ENCODE data around the gene ZMIZ1.

ZMIZ1 gene

DNA sequence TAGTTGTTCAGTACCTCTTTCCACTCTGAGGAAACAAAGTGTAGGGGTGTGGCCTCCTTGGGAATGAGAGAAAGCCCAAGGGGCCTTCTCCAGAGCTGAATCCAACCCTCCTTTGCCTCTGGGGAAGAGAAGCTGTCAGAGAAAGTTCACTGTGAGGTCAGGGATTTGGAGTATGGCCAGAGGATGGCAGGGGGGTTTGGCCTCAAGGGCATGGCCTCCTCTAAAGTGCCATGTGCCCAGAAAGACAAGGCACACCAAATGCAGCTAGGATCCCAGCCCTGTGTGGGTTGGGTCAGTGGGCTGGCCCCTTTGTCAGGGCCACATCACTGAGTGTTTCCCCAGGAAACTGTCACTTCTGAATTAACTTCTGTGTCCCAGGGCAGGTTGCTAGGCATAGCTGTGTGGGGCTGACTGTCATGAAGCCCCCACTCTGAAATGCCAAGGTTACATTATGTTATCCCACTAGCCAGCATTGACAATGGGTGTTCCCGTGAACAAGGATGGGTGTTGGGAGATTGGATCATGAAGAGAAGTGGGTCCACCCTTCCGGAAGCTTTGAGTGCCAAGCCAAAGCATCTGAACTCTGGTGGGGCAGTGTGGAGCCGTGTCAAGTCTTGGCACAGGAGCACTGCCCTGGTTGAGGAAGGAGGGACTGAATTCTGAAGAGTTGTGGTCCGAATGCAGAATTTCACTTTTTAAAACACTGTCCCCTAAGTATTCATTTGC, 123.3 kb downstream of the ZMIZ1 start:
- no peak for DNase-seq

DNA sequence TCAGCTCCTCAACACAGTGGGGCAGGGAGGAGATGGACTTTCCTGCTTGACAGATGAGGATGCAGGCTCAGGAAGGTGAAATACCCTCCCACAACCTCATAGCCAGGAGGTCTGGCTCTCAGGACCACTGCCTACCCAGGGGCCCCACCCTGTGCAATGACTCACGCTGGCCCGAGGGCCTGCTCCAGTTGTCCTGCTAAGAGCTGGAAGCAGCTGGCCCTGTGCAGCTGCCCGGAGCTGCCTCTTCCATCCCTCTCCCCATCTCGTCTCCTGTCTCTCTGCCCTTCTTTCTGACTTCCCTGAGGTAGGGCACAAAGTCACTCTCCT, 123.9 kb downstream of the ZMIZ1 start:
- DNase-seq, result no peak

DNA sequence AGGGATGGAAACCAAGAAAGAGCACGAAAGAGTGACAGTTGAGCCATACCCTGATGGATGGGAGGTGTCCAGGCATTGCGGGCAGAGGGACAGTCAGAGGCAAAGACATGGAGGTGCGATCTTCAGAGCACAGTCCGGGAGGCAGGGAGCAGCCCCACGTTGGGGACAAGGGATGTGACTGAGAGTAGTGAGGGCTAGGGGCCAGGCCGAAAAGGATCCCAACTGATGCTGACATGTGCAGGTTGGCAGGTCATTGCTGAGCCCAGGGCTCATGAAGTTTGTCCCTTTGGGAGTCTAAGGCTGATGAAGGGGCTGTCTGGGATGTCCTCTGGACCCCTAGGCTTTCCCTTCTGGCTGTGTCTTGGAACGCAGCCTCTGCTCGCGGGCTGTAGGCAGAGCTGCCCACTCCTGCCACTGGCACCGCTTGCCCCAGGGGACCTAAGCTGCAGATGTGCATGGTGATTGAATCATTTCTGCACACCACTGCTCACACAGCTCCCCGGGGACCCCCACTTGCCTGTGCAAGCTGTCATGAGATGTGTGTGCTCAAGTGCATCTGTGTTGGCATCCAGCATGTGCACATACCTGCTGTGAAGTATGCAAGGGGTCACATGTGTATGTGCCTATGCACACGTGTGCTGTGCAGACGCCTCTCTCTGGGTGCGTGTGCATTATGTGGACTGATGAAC, 125.1 kb downstream of the ZMIZ1 start:
- no peak for DNase-seq

DNA sequence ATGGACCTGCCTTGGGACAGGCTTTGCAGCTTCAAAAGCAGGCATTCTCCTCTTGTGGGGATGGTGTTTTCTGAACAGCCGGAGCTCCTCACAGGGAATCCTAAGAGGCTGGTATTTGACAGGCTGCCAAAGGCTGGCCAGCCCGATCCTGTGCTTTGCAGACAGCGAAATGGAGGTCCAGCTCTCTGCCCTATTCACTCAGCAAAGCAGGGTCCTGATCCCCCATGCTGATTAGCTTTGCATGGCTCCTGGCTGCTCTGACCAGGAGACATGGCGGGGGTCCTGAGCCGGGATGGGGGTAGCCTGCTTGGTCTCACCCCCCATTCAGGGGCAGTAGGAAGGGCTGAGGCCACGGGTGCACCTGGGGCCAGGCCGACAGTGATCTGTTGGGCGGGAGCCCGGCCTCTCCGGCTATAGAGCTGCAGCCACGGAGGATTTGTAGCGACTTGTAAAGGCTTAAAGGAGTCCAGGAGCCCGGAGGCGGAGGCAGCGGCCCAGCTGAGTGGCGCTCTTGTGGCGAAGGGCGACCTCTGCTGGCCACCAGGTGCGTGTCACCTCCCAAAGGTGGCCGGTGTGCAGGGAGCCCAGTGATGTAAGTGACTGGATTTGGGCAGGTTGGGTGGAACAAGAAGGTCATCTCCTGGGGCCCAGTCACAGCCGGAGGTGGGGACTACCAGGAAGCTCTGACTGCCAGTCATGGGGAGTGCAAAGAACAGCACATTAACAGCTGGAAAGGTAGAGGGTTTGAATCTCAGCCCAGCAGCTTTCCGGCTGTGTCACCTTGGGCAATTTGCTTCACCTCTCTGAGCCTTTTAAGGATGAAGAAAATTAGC, 126.5 kb downstream of the ZMIZ1 start:
- DNase-seq, result peak; percentile 92

DNA sequence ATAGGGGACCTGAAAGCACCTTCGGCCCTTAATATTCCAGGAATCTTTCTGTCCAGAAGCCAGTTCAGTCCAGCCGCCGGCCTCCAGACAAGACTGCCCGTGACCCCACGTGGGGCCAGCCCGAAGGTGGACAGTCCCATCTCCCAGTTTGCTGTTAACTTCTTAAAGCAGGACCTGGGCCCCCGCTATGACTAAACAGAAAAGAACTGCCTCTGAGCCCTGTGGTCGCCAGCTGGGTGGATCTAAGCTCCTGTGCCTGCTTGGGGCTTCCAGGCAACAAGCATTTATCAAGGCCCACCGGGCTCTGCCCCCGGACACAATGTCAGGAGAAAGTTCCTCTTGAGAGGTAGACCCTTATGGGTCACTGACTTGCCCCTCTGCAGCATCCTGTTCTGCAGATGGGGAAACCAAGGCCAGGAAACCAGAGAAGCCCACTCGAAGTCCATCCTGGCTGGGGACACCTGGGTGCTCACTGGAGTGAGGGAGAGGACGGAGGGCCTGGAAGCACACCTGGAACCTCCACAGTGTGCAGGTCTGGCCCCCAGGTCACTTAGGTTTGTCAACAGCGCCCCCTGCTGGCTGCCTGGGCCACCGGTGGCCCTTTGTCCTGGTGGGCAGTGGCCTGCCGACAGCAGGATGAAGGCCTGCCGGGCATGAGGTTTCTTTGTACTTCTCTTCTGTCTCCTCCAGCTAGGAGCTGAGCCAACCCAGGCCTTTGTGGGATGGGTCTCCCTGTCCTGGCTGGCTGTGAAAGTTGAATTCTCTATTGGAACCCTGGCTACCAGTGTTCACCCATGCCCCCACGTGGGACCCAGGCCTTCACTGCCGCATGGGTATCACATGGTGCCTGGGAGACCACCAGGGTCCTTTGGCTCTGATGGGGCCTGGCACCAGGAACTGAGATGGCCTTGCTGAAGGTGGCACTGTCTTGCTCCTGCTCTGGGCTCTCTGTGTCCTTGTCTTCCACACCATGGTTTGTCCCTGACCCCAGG, 128.0 kb downstream of the ZMIZ1 start:
- DNase-seq, result peak; percentile 79

DNA sequence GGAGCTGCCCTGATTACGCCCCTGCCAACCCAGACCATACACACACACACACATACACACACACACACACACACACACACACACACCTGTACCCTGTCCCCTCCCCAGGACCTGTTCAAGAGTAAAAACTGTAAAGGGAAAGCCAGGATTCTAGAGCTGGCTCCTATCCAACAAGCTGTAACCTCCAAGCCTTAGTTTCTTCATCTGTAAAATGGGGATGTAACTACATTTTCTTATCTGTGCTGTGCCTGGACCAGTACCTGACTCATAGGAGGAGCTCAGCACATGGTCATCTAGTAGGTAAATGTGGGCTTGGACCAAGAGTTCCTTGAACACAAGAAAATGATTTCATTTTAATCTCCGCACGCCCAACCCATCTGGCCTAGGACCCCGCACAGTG, 128.8 kb downstream of the ZMIZ1 start:
- DNase-seq, result no peak

DNA sequence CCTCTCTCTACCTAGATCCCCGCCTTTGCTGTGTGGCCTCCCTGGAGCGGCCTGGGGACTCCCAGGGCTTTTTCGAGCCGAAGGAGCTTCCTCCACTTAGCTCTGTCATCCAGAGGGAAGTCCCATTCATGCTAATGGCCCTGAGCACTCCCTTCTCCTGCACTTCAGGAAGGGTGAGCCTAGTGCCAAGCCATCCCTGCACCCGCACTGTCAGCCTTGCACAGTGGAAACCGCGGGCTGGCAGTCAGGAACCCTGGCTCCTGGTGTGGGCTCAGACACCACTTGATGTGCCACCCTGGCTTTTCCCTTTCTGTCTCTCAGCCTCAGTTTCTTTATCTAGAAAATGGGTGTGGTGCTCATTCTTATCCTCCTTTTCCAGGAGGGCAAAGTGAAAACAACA, 131.6 kb downstream of the ZMIZ1 start:
- no peak for DNase-seq

DNA sequence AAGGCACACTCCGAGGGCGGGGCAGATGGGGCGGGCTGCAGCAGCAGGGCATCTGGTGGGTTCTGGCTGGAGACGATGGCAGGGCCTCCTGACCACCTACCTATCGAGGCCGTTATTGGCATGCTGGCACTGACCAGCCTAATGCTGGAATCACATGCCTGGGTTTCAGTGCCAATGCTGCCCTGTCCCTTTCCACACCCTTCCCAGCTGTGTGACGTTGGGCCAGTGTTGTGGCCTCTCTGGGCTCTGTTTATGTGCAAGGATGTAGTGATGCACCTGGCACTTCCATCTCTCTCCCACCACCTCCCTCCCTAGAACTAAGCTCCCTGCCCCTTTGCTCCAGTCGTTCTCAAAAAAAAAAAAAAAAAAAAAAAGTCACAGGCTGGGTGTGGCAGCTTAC, 132.9 kb downstream of the ZMIZ1 start:
- no peak for DNase-seq

DNA sequence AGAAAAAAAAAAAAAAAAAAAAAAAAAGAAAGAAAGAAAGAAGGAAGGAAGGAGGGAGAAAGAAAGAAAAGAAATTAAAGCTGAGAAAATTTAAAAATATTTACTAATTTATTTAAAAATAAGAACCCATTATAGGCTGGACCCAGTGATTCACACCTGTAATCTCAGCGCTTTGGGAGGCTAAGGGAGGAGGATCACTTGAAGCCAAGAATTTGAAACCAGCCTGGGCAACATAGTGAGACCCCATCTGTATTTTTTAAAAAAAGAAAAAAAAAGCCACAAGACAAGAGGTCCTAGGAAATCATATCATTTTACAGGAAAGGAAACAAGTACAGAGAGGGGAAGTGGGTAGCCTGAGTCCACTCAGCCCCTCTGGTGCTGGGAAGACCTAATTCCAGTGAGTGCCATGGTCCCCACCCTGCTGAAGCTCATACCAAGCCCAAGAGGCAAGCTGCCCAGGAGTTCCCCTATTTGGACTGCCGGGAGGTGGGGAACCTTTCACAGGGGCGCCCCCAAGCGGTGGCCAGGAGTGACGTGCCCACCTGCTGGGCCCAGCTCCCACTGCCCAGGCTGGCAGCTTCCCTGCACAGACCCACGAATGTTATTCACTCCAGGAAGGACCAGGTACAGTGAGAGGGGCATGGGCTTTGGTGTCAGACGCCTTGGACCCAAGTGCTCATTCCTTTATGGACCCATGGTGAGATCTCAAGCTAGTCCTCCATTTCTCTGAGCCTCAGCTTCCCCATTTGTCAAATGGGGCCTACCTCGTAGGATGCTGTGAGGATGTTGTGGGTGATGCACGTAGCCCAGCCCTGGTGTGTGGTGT, 133.6 kb downstream of the ZMIZ1 start:
- DNase-seq, result no peak

DNA sequence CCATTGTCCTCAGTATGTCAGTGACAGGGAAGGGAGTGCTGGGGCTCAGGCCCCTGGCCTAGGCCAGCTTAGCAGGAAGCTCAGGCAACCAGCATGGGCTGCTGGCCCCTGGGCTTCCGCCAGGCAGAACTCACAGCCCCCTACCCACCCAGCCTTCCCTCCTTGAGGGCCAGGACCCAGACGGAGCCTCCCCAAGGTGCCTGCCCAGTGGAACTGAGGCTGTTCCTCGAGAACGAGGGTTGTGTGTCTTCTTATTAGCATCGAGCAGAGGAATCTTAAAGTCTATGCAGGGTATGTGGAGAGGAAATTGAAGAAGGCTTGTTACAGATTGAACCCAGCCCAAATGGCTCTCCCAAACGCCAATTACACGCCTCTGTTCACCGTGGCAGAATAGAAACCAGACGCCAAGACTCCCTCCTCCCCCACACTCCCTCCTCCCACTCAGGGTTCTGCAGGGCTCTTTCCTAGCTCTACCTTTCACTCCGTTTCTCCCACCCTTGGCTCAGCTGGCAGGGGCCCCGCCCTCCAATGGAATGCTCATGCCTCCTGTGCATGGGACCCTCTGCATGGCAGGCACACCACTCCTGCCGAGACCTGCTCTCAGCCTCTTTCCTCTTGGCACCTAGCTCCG, 134.4 kb downstream of the ZMIZ1 start:
- DNase-seq, result no peak

DNA sequence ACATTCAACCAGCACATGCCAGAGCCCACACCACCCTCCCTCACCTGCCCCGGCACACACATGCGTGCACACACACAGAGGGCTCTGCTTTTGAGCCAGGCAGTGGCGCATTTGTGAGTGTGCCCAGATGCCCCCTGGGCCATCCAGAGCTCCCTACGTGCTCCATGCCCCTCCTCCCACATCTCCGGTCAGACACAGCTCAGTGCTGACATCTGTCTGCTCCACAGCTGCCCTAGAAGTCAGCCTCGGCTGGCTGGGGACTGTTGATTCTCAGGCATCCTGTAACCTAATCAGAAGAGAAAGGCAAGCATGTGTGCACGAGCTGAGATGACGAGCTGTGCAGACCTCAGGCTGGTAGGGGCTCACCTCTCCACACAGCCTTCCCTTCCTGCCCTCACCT, 135.1 kb downstream of the ZMIZ1 start:
- no peak for DNase-seq

DNA sequence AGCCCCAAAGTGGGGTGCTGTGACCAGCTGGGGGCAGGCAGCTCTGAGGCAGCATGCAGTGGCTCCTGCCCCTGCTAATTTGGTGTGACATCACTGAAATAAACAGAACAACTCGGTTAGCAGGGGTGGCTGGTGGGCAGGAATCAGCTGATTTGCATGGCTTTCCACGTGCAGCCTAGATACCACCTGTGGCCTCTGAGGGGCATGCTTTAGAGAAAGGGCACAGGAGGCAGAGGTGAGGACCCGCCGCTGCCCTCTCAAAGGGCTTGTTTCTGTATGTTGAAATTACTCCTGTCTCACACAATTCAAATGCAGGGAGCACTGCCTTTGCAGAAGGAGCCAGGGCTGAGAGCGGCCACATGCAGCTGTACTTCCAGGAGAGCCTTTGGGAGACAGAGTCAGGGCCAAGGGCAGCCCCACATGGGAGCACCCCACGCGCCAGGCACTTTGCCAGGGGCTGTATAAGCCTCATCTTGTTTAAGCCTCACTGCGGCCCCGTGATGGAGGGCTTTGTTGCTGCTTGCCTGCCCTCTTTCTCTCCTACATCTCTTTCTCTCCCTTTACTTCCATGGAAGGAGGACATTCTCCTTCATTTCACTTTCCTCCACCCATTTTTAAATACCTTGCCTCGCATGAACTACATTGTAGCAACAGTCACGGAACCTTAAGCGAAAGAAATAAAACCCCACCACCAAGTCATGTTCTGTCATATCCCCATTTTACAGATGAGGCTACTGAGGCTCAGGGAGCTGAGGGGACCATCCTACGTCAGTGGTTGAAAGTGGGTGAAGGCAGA, 137.7 kb downstream of the ZMIZ1 start:
- no peak for DNase-seq

DNA sequence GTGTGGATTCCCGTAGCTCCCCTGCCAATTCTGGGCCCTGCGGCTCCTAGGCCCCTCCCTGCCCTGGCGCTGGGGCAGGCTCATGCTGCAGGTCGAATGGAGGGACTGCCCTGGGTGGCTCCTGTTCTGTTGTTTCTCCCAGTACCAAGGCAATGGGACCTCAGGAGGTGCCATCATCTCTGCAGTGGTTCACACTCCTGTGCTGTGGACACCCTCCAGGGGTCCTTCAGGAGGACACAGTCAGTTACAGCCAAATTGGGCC, 138.3 kb downstream of the ZMIZ1 start:
- no peak for DNase-seq

DNA sequence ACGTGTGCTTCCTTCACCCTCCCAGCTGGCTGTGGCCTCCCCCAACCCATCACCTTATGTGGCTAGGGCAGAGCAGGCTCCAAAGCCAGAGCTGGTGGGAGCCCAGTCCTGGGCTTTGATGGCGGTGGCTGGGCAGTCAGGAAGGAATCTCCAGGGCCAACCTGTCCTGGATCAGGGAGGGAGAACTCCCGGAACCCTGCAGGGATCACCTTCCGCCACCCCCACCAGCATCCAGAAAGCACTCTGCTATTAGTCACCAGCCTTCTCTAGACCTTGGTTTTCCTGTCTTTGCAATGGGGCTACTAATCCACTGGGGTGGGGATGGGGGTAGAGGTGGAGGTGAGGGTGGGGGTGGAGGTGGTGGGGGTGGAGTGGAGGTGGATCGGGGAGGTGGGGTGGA, 139.0 kb downstream of the ZMIZ1 start:
- DNase-seq, result no peak

DNA sequence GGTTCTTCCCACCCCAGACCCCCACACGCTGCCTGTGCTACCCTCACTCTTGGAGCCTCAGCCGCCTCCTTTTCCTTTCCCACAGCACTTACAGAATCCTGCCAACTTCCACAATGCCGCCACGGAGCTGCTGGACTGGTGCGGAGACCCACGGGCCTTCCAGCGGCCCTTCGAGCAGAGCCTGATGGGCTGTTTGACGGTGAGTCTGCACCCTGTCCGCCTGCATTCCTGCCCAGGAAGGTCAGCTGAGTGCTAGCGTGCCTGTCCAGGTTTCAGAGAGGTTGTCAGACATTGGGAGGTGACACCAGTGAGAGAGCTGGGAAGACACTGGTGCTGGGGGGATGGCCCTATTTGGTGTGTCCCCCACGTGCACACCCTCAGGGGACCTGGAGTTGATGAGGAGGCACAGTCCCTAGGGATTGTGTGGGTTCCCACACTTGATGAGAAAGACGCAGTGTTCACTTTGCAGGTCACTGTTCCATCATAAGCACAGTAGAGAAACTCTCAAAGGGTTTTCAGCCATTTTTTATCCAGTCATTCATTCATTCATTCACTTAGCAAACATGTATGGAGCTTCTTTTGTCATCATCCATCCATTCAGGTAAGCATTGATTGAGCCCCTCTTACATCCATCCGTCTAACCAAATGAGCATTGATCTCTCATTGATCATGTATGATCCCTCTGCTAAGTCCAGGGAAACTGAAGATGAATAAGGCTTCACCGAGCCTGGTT, 139.7 kb downstream of the ZMIZ1 start:
- DNase-seq, result no peak

DNA sequence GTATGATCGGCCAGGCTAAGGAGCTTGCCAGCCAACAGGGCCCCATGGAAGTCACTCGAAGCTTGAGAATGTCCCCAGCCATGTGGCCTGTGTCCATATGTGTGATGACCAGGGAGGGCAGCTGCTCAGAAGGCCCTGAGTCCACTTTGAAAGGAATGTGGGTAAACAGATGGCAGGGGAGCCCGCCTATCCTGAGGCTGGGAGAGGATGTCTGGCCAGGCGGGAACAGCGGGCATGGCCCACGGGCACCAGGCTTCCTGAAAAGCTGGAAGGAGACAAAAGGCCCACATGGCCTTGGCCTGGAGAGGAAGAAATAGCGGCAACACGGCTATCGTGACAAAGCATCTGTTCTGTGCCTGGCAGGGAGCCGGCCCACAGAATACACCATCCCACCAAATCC, 140.6 kb downstream of the ZMIZ1 start:
- no peak for DNase-seq

DNA sequence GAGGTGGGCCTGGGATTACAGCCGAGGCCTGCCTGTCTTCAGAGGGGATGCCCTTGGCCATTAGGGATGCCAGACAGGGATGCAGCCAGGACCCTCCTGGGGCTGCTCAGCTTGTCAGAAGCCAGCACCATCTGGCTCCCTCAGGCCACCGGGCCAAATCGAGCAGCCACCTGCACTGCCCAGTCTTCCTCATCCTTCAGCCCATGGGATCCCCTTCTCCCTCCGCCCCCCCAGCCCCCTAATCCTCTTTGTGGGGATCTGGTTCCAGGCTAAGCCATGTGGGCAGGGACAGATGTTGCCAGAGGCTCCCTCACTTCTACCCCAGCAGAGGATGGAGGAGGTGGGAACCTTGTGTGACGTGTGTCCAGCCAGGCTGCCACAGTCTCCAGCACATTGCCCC, 141.1 kb downstream of the ZMIZ1 start:
- no peak for DNase-seq

DNA sequence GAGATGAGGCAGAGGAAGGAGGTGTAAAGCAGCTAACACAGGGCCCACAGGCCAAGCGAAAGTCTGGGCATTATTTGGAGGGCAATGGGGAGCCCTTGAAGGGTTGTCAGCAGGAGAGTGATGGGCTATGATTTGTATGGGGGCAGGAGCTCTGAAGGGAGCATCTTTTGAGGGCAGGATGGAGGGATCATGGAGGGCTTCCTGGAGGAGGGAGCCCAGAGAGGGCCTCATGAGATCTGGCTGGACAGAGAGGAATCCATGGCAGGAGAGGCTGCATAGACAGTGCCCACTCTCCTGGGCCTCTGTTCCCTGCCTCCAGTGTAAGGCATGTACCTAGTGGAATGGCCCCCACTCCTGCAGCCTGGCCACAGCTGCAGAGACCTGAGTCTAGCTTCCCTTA, 141.9 kb downstream of the ZMIZ1 start:
- DNase-seq, result no peak

DNA sequence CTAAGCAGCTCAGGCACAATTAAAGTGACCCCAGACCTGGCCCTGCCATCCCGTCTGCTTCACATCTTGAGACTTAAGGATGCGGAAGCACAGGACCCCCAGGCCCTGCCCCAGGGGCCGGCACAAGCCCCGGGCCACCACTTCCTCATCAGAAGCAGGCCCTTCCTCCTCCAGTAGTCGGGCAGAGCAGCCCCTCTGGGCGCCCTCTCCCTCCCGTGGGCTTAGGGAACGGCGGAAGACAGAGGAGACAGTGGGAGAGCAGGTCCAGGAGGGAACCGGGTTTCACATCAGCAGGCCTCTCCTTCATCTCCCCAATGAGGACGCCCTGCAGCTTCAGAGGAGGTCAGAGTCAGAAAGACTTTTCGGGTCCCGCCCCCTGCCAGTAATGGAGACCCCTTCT, 142.8 kb downstream of the ZMIZ1 start:
- DNase-seq, result no peak

DNA sequence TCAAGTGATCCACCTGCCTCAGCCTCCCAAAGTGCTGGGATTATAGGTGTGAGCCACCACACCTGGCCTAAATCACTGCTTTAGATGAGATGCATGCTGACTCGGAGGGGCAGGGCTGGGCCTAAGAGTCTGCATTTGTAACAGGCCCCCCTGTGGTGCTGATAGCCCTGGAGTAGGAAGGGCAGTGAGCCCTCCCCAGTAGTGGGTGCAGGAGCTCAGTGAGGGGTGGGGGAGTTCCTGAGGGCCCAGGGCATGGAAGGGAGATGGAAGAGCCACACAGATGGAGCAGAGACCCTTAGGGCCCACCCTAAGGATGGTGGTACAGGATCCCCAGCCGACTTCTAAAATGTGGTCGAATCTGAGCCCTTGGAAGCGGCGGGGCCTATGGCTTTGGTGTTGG, 146.8 kb downstream of the ZMIZ1 start:
- DNase-seq, result no peak
